HG03095 (cell line): ENCODE results near the gene DISP2.

Experiments
- ATAC-seq: cut with Tn5 transposase; IDR thresholded peaks from one replicate; pipeline ENCODE4 v1.9.1; 2021; ENCODE audit warnings: moderate library complexity; ENCODE audit not compliant: unreplicated experiment

Gene DISP2

DNA sequence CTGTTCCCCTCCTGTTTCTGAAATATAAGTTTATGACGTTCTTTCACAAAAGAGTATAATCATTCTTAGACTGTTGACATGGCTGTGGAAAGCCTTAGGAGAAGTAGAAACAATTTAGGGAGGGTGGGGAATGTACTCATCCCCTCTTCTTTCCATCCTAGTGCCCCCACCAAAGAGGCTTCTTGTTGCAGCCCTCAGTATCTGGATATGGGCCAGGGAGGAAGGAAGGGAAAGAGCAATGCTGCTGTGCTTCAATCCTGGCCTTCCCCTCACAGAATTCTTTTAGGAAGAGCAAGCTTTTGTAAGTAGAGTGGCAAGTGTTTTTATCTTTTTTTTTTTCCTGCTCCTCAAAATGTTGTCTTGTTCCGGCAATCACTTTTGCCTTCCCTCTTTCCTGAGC, 32.8 kb upstream of the DISP2 start:
- no peak for ATAC-seq

DNA sequence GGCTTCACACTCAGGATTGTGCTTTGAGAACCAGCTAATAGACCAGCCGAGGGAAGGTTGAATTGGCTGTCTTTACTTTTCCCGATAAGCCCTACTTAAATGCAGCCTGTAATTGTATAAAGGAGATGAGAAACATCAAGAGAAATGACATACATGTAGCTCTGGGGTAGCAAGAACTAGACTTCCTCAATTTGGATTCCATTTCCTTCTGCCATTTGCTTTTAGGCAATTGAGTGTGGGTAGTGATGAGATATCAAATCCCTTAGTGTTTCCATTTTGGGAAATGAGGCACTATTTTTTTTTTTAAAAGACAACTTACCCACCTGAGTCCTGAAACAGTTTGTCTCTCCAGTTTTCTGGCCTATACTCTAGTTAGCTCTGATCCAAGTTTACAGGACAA, 32.3 kb upstream of the DISP2 start:
- ATAC-seq = no peak

DNA sequence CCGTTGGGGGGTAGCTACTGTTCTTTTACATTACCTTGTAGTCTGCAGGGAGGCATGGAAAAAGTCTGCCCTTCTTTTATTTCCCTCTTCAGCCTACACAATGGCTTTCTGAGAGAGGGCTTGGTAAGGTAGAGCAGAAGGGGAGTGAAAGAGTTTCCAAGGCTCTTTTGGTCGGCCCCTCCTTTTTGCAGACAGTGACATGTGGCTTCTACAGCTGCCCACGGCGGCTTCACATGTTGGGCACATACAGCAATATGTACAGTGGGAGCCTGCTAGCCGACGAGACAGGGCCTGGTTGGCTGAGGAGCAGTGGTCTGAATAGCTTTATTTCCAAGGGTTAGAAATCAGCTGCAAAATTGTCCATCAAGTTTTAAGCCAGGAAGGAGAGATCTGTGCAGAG, 30.6 kb upstream of the DISP2 start:
- ATAC-seq = no peak

DNA sequence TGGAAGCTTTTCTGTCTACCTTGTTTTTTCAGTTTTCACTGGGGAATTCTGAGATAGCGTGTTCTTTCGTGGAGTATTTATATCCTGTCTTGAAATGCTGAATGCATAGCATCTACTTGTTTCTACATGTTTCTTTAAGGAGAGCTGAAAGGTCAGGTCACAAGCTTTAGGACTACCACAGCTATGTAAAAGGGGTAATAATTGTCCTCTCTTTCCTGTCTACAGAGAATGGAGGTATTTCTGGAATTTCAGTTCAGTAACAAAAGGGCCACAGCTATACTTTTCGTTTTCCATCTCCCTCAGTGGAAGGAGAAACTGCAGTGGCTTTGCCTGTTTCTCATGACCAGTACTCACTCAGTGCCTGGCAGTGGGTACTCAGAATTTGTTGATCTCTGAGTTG, 29.8 kb upstream of the DISP2 start:
- no peak for ATAC-seq

DNA sequence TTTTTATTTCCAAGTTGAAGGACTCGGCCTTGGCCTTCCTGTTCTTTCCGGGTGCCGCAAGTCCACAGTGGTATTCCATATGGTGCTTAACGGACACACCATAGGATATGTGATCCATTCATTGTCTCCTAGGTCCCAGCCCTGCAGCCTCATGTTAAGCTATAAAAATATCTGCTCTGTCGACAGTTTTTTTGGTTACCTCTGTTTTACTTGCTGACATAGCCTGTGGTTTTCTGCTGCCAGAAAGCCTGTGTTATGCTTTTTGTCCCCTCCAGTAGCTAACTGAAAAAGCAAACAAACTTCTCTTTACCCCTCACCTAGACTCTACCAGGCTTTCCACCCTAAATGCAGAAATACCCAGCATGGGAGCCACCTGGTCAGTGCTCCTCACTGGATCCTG, 29.3 kb upstream of the DISP2 start:
- ATAC-seq = no peak

DNA sequence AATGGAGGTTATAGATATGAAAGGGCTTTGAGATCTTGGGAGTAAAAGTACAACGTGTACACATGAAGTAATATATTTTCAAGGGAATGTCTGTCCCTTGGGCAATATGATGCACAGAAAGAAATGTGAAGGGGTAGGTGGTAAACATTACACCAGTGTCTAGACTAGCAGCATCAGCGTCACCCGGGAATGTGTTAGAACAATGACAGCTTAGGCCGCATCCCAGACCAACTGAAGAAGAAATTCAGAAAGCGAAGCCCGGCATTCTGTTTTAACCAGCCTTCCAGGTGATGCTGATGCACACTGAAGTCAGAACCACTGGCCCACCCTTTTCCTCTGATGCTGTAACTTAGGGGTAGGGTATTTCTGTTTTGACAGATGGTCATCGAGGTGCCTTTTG, 28.2 kb upstream of the DISP2 start:
- no peak for ATAC-seq

- ATAC-seq = no peak
Observed at GRCh38 chr15:40330368-40330836, 27.6 kb upstream of the DISP2 start.

GRCh38 chr15:40331026-40331425, 27.0 kb upstream of the DISP2 start:
- ATAC-seq = no peak

DNA sequence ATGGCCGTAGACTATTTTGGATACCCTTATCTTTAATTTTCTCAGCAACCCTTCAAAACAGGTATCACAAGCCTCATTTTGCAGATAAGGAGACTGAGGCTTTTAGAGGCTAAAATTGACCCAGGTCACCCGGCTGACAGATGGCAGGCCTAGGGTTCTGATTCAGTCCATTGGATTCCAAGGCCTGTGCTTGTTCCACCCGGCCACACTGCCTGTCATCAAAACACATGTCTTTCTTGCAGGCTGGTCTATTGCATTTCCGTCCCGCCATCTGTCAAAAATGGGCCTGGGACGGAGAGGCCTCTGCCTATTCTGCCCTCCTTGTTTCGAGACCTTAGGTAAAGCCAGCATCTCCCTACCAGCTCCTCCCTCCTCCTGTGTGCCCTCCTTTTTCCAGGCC, 26.4 kb upstream of the DISP2 start:
- ATAC-seq = no peak

DNA sequence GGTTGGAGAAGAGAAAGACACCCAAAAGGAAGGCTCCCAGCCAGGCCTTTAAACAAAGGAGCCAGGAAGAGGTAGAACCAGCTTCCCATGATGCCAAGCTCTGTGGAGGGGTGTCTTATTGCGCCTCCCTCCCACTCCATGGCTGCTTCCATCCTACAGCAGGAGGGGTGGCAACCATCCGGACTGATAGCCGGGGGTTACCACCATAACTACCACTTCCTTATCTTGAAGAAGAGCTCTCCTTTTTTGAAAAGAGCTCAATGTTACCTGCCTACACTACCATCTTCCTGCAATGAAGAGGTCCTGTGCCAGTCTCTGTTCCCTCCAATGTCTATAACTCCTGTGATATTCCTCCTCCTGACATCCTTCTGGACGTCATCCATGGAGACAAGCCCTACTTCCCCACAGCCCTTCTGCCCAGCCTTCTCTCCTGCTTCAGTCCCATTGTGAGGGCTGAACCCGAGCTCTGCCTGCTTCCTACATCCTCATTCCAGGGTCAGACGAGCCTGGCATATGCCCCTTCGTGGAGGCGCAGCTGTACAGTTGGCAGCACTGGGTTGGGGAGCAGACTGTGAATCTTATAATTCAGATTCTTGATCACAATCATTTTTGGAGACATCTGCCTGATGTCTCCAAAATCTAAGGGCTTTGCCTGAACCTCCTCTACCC, 25.8 kb upstream of the DISP2 start:
- ATAC-seq = no peak

GRCh38 chr15:40333922-40334492, 24.0 kb upstream of the DISP2 start:
- no peak for ATAC-seq

- no peak for ATAC-seq
Observed at GRCh38 chr15:40334541-40334940, 23.5 kb upstream of the DISP2 start.

GRCh38 chr15:40334941-40335795, 22.9 kb upstream of the DISP2 start:
- no peak for ATAC-seq

DNA sequence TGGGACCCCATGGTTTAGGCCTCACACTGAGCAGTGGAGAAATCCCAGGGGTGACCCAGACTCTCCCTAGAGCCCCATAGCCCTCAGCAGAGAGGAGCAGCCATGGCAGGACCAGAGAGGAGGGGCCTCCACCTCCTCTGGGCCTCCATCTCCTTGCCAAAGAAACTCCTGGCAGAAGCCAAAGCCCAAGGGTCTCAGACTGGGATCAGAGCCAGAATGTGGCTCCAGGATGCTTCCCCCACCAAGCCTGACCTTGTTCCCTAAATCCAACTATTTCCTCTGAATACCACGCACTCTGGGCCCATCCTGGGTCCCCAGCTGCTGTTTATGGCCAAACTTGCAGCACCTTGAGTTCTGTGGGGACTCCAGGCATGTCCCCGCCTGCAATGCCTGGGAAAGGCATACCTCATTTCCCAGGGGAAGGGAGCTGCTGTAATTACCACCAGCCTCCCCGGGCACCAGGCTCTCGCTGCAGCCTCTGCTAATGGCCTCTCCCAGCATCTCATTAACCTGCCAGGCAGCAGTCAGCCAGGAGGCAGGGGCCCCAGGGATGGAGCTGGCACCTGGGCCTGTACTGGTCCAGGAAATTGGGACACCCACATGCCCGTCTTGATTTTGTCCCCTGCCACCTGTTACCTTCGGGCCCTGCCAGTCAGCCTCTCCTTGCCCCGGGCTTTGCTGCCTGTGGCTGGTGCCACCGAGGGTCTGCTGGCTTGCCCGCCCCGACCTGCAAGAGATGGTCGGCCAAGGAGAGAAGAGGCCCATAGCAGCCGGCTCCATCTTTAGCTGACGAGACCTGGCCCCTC, 21.9 kb upstream of the DISP2 start:
- no peak for ATAC-seq

GRCh38 chr15:40336744-40337122, 21.3 kb upstream of the DISP2 start:
- no peak for ATAC-seq

GRCh38 chr15:40337597-40337996, 20.4 kb upstream of the DISP2 start:
- no peak for ATAC-seq

- ATAC-seq = no peak
Observed at GRCh38 chr15:40338041-40338657, 19.9 kb upstream of the DISP2 start.

DNA sequence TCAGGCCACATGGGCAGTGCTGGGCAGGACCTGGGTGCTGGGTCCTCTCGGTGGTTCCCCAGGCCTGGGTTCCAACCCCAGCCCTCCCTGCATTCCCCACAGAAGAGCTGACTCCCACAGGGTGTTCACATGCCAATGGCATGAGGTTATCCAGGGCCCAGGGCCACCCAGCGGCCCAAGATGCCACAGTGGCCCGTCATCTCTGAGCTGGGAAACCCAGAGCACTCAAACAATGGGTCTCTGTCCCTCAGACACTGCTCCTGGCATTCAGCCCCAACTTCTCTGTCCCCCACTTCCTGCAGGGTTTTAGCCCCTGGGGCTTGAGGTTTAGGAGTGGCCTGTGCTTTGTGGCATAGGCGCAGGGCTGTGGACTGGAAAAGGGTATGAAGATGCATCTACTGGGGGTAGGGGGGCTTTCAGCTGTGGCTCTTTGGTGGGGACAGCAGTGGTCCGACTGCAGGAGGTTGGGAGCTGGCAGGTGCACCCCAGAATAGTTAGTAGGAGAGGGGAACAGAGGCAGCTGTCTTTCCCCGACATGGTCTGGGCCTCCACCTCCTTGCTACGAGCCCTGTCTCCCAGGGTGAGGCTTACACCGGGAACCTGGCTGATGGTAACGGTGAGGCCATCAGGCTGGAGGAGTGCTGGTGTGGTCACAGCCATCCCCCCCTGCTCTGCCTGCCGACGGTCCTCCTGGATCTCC, 18.9 kb upstream of the DISP2 start:
- no peak for ATAC-seq

DNA sequence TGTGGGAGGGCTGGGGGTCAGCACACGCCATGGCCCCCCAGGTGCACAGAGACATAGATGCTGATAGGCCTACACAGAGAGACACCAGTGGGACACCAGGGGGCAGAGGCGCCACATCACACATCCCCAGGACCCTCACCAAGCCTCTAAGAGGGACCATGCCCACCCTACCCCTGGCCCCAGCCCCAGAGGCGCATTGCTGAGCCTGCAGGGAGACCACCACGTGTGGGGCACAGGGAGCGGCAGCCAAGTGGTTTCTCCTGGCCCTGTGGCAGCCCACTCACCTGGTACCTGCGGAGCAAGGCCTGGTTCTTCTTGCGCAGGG, 18.4 kb upstream of the DISP2 start:
- ATAC-seq = no peak

DNA sequence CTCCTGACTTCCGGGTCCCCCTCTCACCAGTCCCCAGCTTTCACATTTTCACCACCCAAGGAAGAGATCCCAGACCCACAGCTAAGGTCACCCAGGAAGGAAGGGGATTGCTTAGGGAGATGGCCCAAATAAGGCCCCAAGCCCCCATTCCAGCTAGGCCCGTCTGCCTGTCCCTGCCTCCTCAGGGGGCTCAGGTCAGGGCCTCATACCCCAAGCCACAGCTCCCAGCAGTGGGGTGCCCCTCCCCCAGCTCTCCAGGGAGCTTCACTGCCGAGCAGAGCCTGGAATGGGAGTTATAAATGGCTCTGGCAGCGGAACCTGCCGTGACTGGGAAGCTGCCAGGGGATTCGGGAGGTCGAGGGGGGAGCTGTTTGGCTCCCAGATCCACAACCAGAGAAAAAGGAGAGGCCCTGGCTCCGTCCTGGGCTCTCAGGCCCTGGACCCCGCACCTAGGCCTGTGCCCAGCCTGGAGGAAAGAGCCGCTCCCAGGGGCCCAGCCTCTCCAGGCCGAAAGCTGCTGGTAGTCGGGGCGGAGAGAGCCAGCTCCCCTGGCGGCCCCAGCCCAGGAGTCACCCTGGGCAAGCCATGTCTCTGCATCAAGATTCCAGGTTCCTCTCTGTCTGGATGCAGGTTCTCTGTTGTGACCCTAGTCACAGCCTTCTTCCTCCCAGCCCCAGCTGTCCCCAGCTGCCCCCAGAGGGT, 17.8 kb upstream of the DISP2 start:
- ATAC-seq = no peak
